ENCODE results near the gene STK10. TPM values are rescaled to one million over a fixed set of nuclear protein-coding genes. Genes with fewer than 3 reads are reported as not detected.
A peak's percentile ranks its signal among the peaks of the same experiment; 100 is the strongest.

Gene STK10
- total and polyA plus RNA-seq, 2 experiments from 2014 or later = 7.5 to 17.8 TPM

DNA sequence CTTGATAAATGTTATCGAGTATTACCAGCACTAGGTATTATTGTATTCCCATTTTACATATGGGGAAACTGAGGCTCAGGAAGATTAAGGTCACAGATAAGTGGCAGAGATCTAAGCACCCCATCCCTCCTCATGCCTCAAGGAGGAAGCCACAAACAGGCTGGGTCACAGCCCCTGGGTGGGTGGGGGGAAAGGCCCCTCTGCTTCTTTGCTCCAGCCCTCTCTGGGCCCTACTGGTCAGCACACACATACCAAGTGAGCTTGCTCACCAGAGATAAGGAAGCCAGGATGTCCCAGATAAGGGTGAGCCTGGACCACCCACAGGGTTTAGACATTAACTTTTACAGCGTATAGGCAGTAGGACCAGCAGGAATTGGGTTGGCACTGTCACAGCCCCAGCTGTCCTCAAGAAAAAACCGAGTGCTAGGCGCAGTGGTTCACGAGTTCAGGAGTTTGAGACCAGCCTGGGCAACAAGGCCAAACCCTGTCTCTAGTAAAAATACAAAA lies 45.3 kb downstream of the STK10 start:
- no peaks in the 10 kb centered on the region for H3K9me2 ChIP-seq (ENCODE audit: insufficient read depth)
- no peak overlapping the region for H3K4me2 ChIP-seq
- H3K36me3 Mint-ChIP-seq (ENCODE audit: low read depth) = 0 out of 3 replicates have a peak, but pooled peaks cover 3% of the 10 kb centered on the region
- H3K4me3 Mint-ChIP-seq = no peak overlapping the region
- H3F3A ChIP-seq (replicated peaks; ENCODE audit: low read depth) = 0 out of 2 replicates have a peak, but pooled peaks cover 4% of the 10 kb centered on the region
- TF ChIP-seq ZNF462 (CRISPR knock-in tag; IDR thresholded peaks at IDR 0.05) = no peak
- TF ChIP-seq STAT1 (IDR thresholded peaks at IDR 0.05; ENCODE audit: unreplicated experiment) = no peak
- TF ChIP-seq, protein P1, sequence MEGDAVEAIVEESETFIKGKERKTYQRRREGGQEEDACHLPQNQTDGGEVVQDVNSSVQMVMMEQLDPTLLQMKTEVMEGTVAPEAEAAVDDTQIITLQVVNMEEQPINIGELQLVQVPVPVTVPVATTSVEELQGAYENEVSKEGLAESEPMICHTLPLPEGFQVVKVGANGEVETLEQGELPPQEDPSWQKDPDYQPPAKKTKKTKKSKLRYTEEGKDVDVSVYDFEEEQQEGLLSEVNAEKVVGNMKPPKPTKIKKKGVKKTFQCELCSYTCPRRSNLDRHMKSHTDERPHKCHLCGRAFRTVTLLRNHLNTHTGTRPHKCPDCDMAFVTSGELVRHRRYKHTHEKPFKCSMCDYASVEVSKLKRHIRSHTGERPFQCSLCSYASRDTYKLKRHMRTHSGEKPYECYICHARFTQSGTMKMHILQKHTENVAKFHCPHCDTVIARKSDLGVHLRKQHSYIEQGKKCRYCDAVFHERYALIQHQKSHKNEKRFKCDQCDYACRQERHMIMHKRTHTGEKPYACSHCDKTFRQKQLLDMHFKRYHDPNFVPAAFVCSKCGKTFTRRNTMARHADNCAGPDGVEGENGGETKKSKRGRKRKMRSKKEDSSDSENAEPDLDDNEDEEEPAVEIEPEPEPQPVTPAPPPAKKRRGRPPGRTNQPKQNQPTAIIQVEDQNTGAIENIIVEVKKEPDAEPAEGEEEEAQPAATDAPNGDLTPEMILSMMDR (conservative IDR thresholded peaks at IDR 0.05; ENCODE audit: low read depth in 2 of 2) = no peak
- TF ChIP-seq ZNF114 (CRISPR knock-in tag; IDR thresholded peaks at IDR 0.05) = no peak
- no peak for TF ChIP-seq JUNB (IDR thresholded peaks at IDR 0.05; ENCODE audit: unreplicated experiment)
- TF ChIP-seq NANOG (IDR thresholded peaks at IDR 0.05; ENCODE audit: borderline replicate concordance) = no peak
- TF ChIP-seq REST (IDR thresholded peaks at IDR 0.05; ENCODE audit: unreplicated experiment) = no peak
- TF ChIP-seq EZH2phosphoT487 (IDR thresholded peaks at IDR 0.05; ENCODE audit: unreplicated experiment) = no peak
- no peak for TF ChIP-seq ETS1 (IDR thresholded peaks at IDR 0.05)
- TF ChIP-seq POLR2AphosphoS5 (IDR thresholded peaks at IDR 0.05; ENCODE audit: low read depth) = no peak
- H3K27me3 ChIP-seq (ENCODE audit: insufficient read depth) = no peaks in the 10 kb centered on the region
- H3K27ac ChIP-seq (ENCODE audit: low read depth) = no peak overlapping the region
- no peak overlapping the region for H2AFZ ChIP-seq
- DNase-seq (ENCODE audit: low spot score) (no peak), ATAC-seq (peak; percentile 20; the same call in 1 of the 3 replicates)
- no peaks in the 10 kb centered on the region; the same call in 1 of the 2 replicates for H4K20me1 ChIP-seq (replicated peaks; ENCODE audit: insufficient read depth)
- peaks cover 18% of the 10 kb centered on the region for H3K4me1 Mint-ChIP-seq
- no peak overlapping the region for H3K27ac Mint-ChIP-seq
- no peaks in the 10 kb centered on the region for H3K36me3 ChIP-seq (ENCODE audit: insufficient read depth)
- peaks cover 6% of the 10 kb centered on the region; the same call in 1 of the 2 replicates for H3K4me1 ChIP-seq (ENCODE audit: insufficient read depth)
- H3K79me2 ChIP-seq (replicated peaks; ENCODE audit: insufficient read depth) = peaks cover 21% of the 10 kb centered on the region; the same call in 1 of the 2 replicates
- no peak overlapping the region for H3K4me3 ChIP-seq
- H3K27me3 Mint-ChIP-seq (ENCODE audit: insufficient read depth, low read depth, poor library complexity) = peaks cover 7% of the 10 kb centered on the region
- no peaks in the 10 kb centered on the region for H3K9me3 Mint-ChIP-seq
